H1 (cell line): Measurements from ENCODE around the gene DEFB110.

Source experiments
- CBX5 ChIP-seq: fragments of 300-800, 300-1000 bp; sonication (generic); IDR thresholded peaks from 2 replicates; pipeline ENCODE4 v1.7.1; 2016; ENCODE audit warnings: antibody characterized with exemption, low read length, low read depth
- CTCF ChIP-seq, 3 experiments: IDR thresholded peaks; 1 replicate in 2 of 3; 2 replicates in 1 of 3; pipeline versions ENCODE4 v1.5.1 to v1.6.1; 2011; ENCODE audit warnings: low read length in 3 of 3, mild to moderate bottlenecking in 3 of 3, inconsistent platforms in 2 of 3, low read depth in 1 of 3, moderate library complexity in 1 of 3; ENCODE audit not compliant: insufficient read depth in 1 of 3; ENCODE audit errors: control extremely low read depth in 1 of 3
- RAD21 ChIP-seq, 2 experiments: IDR thresholded peaks in 1 of 2; conservative IDR thresholded peaks in 1 of 2; 2 replicates each; pipeline ENCODE4 v1.6.1; 2011; ENCODE audit warnings: low read depth in 2 of 2, low read length in 2 of 2, improper control_type of control experiment in 1 of 2, inconsistent platforms in 1 of 2, mild to moderate bottlenecking in 1 of 2, moderate library complexity in 1 of 2
- RXRA ChIP-seq: IDR thresholded peaks from 2 replicates; pipeline ENCODE4 v1.6.1; 2011; ENCODE audit warnings: low read depth, mild to moderate bottlenecking, low read length, moderate library complexity; ENCODE audit not compliant: insufficient read depth
- TEAD4 ChIP-seq: IDR thresholded peaks from 2 replicates; pipeline ENCODE4 v1.6.1; 2012; ENCODE audit warnings: low read depth, low read length, inconsistent platforms, mixed read lengths
- ZNF274 ChIP-seq: IDR thresholded peaks from 2 replicates; pipeline ENCODE4 v1.7.0; 2012; ENCODE audit warnings: low read length, borderline replicate concordance; ENCODE audit errors: extremely low read depth

- TF ChIP-seq ZNF274 (no peak), CBX5 (no peak), RAD21 (IDR thresholded peaks at IDR 0.05 in 1 of 2, conservative IDR thresholded peaks at IDR 0.05 in 1 of 2; ENCODE audit: low read depth in 2 of 2, low read length in 2 of 2) (no peak), TEAD4 (no peak), CTCF (IDR thresholded peaks at IDR 0.05; ENCODE audit: control extremely low read depth in 1 of 3, insufficient read depth in 1 of 3, low read depth in 1 of 3, low read length in 3 of 3) (no peak), RXRA (no peak)
Observed at GRCh38 chr6:49987749-49988148, 34.0 kb downstream of the DEFB110 start.
